Measurements from ENCODE around the gene VIT. TPM values are rescaled to one million over a fixed set of nuclear protein-coding genes. Genes with fewer than 3 reads are reported as not detected.

Gene VIT
- total RNA-seq, 1 donor from 2014 or later = not detected

GRCh38 chr2:36800381-36800780 is 103.9 kb downstream of the VIT start:
- Mint-ChIP-seq H3K36me3 (ENCODE audit: unreplicated experiment) (no peaks in the 10 kb centered on the region), H3K4me1 (ENCODE audit: low read depth, unreplicated experiment) (no peaks in the 10 kb centered on the region), H3K27ac (ENCODE audit: unreplicated experiment) (no peak overlapping the region), H3K27me3 (ENCODE audit: unreplicated experiment) (no peaks in the 10 kb centered on the region), H3K4me3 (ENCODE audit: unreplicated experiment) (no peak overlapping the region), H3K9me3 (ENCODE audit: unreplicated experiment) (peaks cover 2% of the 10 kb centered on the region)
- DNase-seq = no peak
- TF ChIP-seq, protein P1, sequence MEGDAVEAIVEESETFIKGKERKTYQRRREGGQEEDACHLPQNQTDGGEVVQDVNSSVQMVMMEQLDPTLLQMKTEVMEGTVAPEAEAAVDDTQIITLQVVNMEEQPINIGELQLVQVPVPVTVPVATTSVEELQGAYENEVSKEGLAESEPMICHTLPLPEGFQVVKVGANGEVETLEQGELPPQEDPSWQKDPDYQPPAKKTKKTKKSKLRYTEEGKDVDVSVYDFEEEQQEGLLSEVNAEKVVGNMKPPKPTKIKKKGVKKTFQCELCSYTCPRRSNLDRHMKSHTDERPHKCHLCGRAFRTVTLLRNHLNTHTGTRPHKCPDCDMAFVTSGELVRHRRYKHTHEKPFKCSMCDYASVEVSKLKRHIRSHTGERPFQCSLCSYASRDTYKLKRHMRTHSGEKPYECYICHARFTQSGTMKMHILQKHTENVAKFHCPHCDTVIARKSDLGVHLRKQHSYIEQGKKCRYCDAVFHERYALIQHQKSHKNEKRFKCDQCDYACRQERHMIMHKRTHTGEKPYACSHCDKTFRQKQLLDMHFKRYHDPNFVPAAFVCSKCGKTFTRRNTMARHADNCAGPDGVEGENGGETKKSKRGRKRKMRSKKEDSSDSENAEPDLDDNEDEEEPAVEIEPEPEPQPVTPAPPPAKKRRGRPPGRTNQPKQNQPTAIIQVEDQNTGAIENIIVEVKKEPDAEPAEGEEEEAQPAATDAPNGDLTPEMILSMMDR (IDR thresholded peaks at IDR 0.05; ENCODE audit: partially characterized antibody, unreplicated experiment) = no peak

GRCh38 chr2:36801088-36801487 is 104.6 kb downstream of the VIT start:
- no peak overlapping the region for H3K27ac Mint-ChIP-seq (ENCODE audit: unreplicated experiment)

GRCh38 chr2:36802952-36803351 is 106.4 kb downstream of the VIT start:
- TF ChIP-seq, protein P1 (IDR thresholded peaks at IDR 0.05; ENCODE audit: partially characterized antibody, unreplicated experiment) = no peak
- DNase-seq = no peak
- H3K27me3 Mint-ChIP-seq (ENCODE audit: unreplicated experiment) = peaks cover 4% of the 10 kb centered on the region
- H3K36me3 Mint-ChIP-seq (ENCODE audit: unreplicated experiment) = no peaks in the 10 kb centered on the region
- no peak overlapping the region for H3K27ac Mint-ChIP-seq (ENCODE audit: unreplicated experiment)
- H3K4me1 Mint-ChIP-seq (ENCODE audit: low read depth, unreplicated experiment) = peaks cover 5% of the 10 kb centered on the region
- peaks cover 2% of the 10 kb centered on the region for H3K9me3 Mint-ChIP-seq (ENCODE audit: unreplicated experiment)
- no peak overlapping the region for H3K4me3 Mint-ChIP-seq (ENCODE audit: unreplicated experiment)

More at GRCh38 chr2:36801088-36801487, 104.6 kb downstream of the VIT start:
- no peaks in the 10 kb centered on the region for H3K36me3 Mint-ChIP-seq (ENCODE audit: unreplicated experiment)
- peaks cover 5% of the 10 kb centered on the region for H3K4me1 Mint-ChIP-seq (ENCODE audit: low read depth, unreplicated experiment)
- peaks cover 2% of the 10 kb centered on the region for H3K9me3 Mint-ChIP-seq (ENCODE audit: unreplicated experiment)
- TF ChIP-seq, protein P1 (IDR thresholded peaks at IDR 0.05; ENCODE audit: partially characterized antibody, unreplicated experiment) = no peak
- H3K27me3 Mint-ChIP-seq (ENCODE audit: unreplicated experiment) = no peaks in the 10 kb centered on the region
- H3K4me3 Mint-ChIP-seq (ENCODE audit: unreplicated experiment) = no peak overlapping the region
- DNase-seq = no peak

DNA sequence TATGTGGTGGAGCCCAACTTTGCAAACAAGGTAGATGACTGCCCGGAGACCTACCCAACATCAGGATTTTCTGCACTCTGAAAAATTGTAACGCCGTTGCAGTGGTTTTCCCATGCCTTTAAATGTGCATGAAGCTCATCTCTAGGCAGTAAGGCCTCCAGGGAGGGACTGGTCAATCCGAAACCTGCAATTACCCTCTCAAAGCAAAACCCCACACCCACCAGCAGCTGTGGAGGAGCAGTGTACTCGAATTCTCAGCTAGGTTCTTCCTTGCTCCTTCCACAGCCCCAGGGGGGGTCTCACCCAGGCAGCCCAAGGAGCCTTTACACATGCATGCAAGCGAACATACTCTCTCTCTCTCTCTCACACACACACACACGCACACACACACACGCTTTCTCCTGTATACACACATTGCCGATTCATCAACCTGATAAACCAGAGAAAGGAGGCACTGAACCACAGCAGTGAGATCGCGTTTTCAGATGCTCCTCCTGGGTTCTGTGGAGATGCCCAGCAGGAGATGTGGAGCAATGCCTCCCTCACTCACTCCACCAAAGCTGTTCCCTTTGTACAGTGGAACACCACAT is 109.2 kb downstream of the VIT start:
- DNase-seq = no peak
- Mint-ChIP-seq H3K27ac (ENCODE audit: unreplicated experiment) (no peak overlapping the region), H3K9me3 (ENCODE audit: unreplicated experiment) (peaks cover 2% of the 10 kb centered on the region), H3K4me3 (ENCODE audit: unreplicated experiment) (no peak overlapping the region), H3K36me3 (ENCODE audit: unreplicated experiment) (no peaks in the 10 kb centered on the region), H3K27me3 (ENCODE audit: unreplicated experiment) (peaks cover 4% of the 10 kb centered on the region), H3K4me1 (ENCODE audit: low read depth, unreplicated experiment) (peaks cover 5% of the 10 kb centered on the region)
- TF ChIP-seq, protein P1 (IDR thresholded peaks at IDR 0.05; ENCODE audit: partially characterized antibody, unreplicated experiment) = no peak

DNA sequence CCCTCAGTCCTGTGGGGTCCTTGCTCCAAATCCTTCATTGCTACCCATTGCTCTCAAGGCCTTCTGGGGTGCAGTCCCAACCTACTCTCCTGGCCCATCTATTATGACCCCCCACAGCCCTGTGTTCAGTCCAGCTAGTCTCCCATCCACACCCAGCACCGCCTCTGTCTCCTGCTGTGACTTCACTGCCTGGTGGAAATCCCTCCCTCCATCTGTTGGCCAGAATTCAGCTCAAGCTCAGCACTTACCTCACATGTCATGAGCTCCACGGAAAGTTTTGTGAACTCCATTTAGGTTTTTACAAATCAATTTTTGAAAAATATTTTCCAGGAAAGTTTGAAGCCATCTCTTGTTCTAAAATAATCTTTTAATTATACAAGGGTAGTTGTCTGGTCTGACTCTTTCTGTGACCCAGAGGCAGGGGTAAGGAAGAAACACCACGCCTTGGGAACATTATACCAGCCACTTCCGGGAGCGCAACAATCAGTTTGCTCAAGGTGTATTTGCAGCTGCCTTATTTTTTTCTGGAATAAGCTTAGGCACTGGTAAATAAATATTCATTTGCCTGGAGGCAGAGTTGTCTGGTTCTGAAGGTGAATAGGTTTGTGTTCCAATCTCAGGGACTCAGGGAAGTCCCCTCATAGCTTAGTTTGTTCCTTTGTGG is 110.8 kb downstream of the VIT start:
- Mint-ChIP-seq H3K4me3 (ENCODE audit: unreplicated experiment) (no peak overlapping the region), H3K4me1 (ENCODE audit: low read depth, unreplicated experiment) (peaks cover 5% of the 10 kb centered on the region), H3K9me3 (ENCODE audit: unreplicated experiment) (peaks cover 2% of the 10 kb centered on the region), H3K36me3 (ENCODE audit: unreplicated experiment) (no peaks in the 10 kb centered on the region), H3K27me3 (ENCODE audit: unreplicated experiment) (peaks cover 4% of the 10 kb centered on the region), H3K27ac (ENCODE audit: unreplicated experiment) (no peak overlapping the region)
- TF ChIP-seq, protein P1 (IDR thresholded peaks at IDR 0.05; ENCODE audit: partially characterized antibody, unreplicated experiment) = no peak
- no peak for DNase-seq
